Subcutaneous abdominal adipose tissue (tissue), 5 donors: ENCODE results near the gene WDR53.

ENCODE experiments used
- H3K27ac ChIP-seq: one replicate; pipeline ENCODE4 v1.7.0; 2013; ENCODE audit warnings: low read depth, mild to moderate bottlenecking, inconsistent platforms, low read length, moderate library complexity
- H3K27me3 ChIP-seq, 5 donors: one replicate each; pipeline ENCODE4 v1.7.0; 2013; ENCODE audit warnings: low read length in 5 of 5, inconsistent platforms in 1 of 5; ENCODE audit not compliant: control insufficient read depth in 5 of 5, insufficient read depth in 4 of 5
- H3K36me3 ChIP-seq, 5 donors: one replicate each; pipeline ENCODE4 v1.7.0; 2013; ENCODE audit warnings: low read length in 5 of 5; ENCODE audit not compliant: control insufficient read depth in 5 of 5, insufficient read depth in 5 of 5
- H3K4me1 ChIP-seq, 5 donors: one replicate each; pipeline ENCODE4 v1.7.0; 2013; ENCODE audit warnings: low read length in 5 of 5, mild to moderate bottlenecking in 3 of 5, moderate library complexity in 1 of 5; ENCODE audit not compliant: control insufficient read depth in 5 of 5, insufficient read depth in 5 of 5
- H3K4me3 ChIP-seq, 5 donors: one replicate each; pipeline ENCODE4 v1.7.0; 2013; ENCODE audit warnings: low read length in 5 of 5, low read depth in 1 of 5
- H3K9ac ChIP-seq, 5 donors: one replicate each; pipeline ENCODE4 v1.7.0; 2013; ENCODE audit warnings: low read length in 5 of 5, mild to moderate bottlenecking in 4 of 5, moderate library complexity in 3 of 5
- H3K9me3 ChIP-seq, 5 donors: one replicate each; pipeline ENCODE4 v1.7.0; 2013; ENCODE audit warnings: low read length in 5 of 5; ENCODE audit not compliant: control insufficient read depth in 5 of 5
- donor health status: healthy.
- donor health status: healthy.
- donor health status: healthy.
- donor health status: healthy.
- donor health status: healthy.

WDR53 gene

GRCh38 chr3:196546537-196546936 lies 21.8 kb downstream of the WDR53 start:
- no peak overlapping the region for H3K27ac ChIP-seq
- H3K9ac ChIP-seq = no peak overlapping the region
- no peaks in the 10 kb centered on the region for H3K9me3 ChIP-seq
- H3K4me3 ChIP-seq = no peak overlapping the region
- H3K27me3 ChIP-seq = no peaks in the 10 kb centered on the region
- no peaks in the 10 kb centered on the region for H3K4me1 ChIP-seq
- H3K36me3 ChIP-seq = no peaks in the 10 kb centered on the region

- Histone ChIP-seq H3K27me3 (no peaks in the 10 kb centered on the region), H3K27ac (no peak overlapping the region), H3K36me3 (no peaks in the 10 kb centered on the region), H3K4me1 (no peaks in the 10 kb centered on the region), H3K4me3 (no peak overlapping the region), H3K9me3 (no peaks in the 10 kb centered on the region), H3K9ac (no peak overlapping the region)
Observed at GRCh38 chr3:196544491-196544992, 23.8 kb downstream of the WDR53 start.

- Histone ChIP-seq H3K4me3 (no peak overlapping the region), H3K36me3 (no peaks in the 10 kb centered on the region), H3K9me3 (no peaks in the 10 kb centered on the region), H3K27ac (no peak overlapping the region), H3K4me1 (no peaks in the 10 kb centered on the region), H3K27me3 (no peaks in the 10 kb centered on the region), H3K9ac (no peak overlapping the region)
Observed at GRCh38 chr3:196541684-196542445, 26.5 kb downstream of the WDR53 start.

- Histone ChIP-seq H3K27ac (no peak overlapping the region), H3K4me1 (no peaks in the 10 kb centered on the region), H3K27me3 (peaks cover 0 to 7% (median 0%) of the 10 kb centered on the region in 5 donors), H3K9me3 (no peaks in the 10 kb centered on the region), H3K9ac (no peak overlapping the region), H3K36me3 (no peaks in the 10 kb centered on the region), H3K4me3 (no peak overlapping the region)
Observed at GRCh38 chr3:196537319-196537984, 30.9 kb downstream of the WDR53 start.

- H3K36me3 ChIP-seq = no peaks in the 10 kb centered on the region
- no peak overlapping the region for H3K27ac ChIP-seq
- H3K9me3 ChIP-seq = peaks cover 0 to 4% (median 0%) of the 10 kb centered on the region in 5 donors
- no peak overlapping the region for H3K4me3 ChIP-seq
- peaks cover 0 to 8% (median 0%) of the 10 kb centered on the region in 5 donors for H3K27me3 ChIP-seq
- H3K4me1 ChIP-seq = peaks cover 0 to 9% (median 6%) of the 10 kb centered on the region in 5 donors
- no peak overlapping the region for H3K9ac ChIP-seq
Observed at GRCh38 chr3:196533260-196533681, 35.1 kb downstream of the WDR53 start.

GRCh38 chr3:196531418-196531817 lies 36.9 kb downstream of the WDR53 start:
- Histone ChIP-seq H3K9ac (no peak overlapping the region), H3K27me3 (peaks cover 0 to 8% (median 0%) of the 10 kb centered on the region in 5 donors), H3K4me3 (no peak overlapping the region), H3K9me3 (peaks cover 0 to 4% (median 0%) of the 10 kb centered on the region in 5 donors), H3K4me1 (peaks cover 0 to 9% (median 6%) of the 10 kb centered on the region in 5 donors), H3K27ac (no peak overlapping the region), H3K36me3 (no peaks in the 10 kb centered on the region)

GRCh38 chr3:196528639-196529233 lies 39.6 kb downstream of the WDR53 start:
- H3K27me3 ChIP-seq = peaks cover 0 to 8% (median 0%) of the 10 kb centered on the region in 5 donors
- peaks cover 0 to 9% (median 6%) of the 10 kb centered on the region in 5 donors for H3K4me1 ChIP-seq
- peaks cover 0 to 4% (median 0%) of the 10 kb centered on the region in 5 donors for H3K9me3 ChIP-seq
- H3K27ac ChIP-seq = no peak overlapping the region
- H3K36me3 ChIP-seq = no peaks in the 10 kb centered on the region
- H3K9ac ChIP-seq = peak overlapping the region in 3 of 5 donors; percentile 64 to 70 (median 68)
- H3K4me3 ChIP-seq = peak overlapping the region; percentile 48 to 74 (median 65)

- no peak overlapping the region for H3K27ac ChIP-seq
- no peaks in the 10 kb centered on the region for H3K36me3 ChIP-seq
- H3K4me1 ChIP-seq = peaks cover 0 to 9% (median 6%) of the 10 kb centered on the region in 5 donors
- H3K9me3 ChIP-seq = peaks cover 2 to 19% (median 8%) of the 10 kb centered on the region in 5 donors
- H3K9ac ChIP-seq = no peak overlapping the region
- no peaks in the 10 kb centered on the region for H3K27me3 ChIP-seq
- H3K4me3 ChIP-seq = no peak overlapping the region
Observed at GRCh38 chr3:196525141-196525540, 43.2 kb downstream of the WDR53 start.

- H3K9me3 ChIP-seq = peaks cover 3 to 25% (median 14%) of the 10 kb centered on the region in 5 donors
- H3K9ac ChIP-seq = no peak overlapping the region
- no peak overlapping the region for H3K27ac ChIP-seq
- peaks cover 0 to 9% (median 6%) of the 10 kb centered on the region in 5 donors for H3K4me1 ChIP-seq
- no peaks in the 10 kb centered on the region for H3K27me3 ChIP-seq
- H3K4me3 ChIP-seq = no peak overlapping the region
- H3K36me3 ChIP-seq = no peaks in the 10 kb centered on the region
Observed at GRCh38 chr3:196524527-196524926, 43.8 kb downstream of the WDR53 start.
